ENCODE data around the gene AZI2.
A peak's percentile ranks its signal among the peaks of the same experiment; 100 is the strongest.

Gene AZI2

GRCh38 chr3:28279770-28280169 is 68.9 kb downstream of the AZI2 start:
- TF ChIP-seq, protein P1, sequence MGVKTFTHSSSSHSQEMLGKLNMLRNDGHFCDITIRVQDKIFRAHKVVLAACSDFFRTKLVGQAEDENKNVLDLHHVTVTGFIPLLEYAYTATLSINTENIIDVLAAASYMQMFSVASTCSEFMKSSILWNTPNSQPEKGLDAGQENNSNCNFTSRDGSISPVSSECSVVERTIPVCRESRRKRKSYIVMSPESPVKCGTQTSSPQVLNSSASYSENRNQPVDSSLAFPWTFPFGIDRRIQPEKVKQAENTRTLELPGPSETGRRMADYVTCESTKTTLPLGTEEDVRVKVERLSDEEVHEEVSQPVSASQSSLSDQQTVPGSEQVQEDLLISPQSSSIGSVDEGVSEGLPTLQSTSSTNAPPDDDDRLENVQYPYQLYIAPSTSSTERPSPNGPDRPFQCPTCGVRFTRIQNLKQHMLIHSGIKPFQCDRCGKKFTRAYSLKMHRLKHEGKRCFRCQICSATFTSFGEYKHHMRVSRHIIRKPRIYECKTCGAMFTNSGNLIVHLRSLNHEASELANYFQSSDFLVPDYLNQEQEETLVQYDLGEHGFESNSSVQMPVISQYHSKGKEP (tag by site-specific recombination; IDR thresholded peaks at IDR 0.05): no peak
- TF ChIP-seq HOXD13 (CRISPR knock-in tag; IDR thresholded peaks at IDR 0.05; ENCODE audit: borderline replicate concordance) (no peak), ZNF624 (tag by site-specific recombination; IDR thresholded peaks at IDR 0.05) (no peak), GFI1B (tag by site-specific recombination; IDR thresholded peaks at IDR 0.05) (no peak), ZBTB21 (tag by site-specific recombination; IDR thresholded peaks at IDR 0.05) (no peak), ZNF792 (tag by site-specific recombination; IDR thresholded peaks at IDR 0.05) (no peak), ZNF169 (tag by site-specific recombination; IDR thresholded peaks at IDR 0.05) (no peak)
- Histone ChIP-seq H3K4me3 (ENCODE audit: low read depth, low read length) (no peak overlapping the region), H3K27ac (ENCODE audit: extremely low read depth, low read depth, low read length) (no peak overlapping the region), H3K9me3 (ENCODE audit: control insufficient read depth, insufficient read depth, low read depth, low read length) (no peaks in the 10 kb centered on the region), H3K36me3 (ENCODE audit: control insufficient read depth in 2 of 2, insufficient read depth in 1 of 2, low read length in 2 of 2) (peaks cover 0 to 7% of the 10 kb centered on the region in 2 experiments; a peak in 1 of 3 replicates), H3K4me1 (ENCODE audit: control insufficient read depth, insufficient read depth, low read length) (peaks cover 2% of the 10 kb centered on the region; the same call in 1 of the 2 replicates)
- ChIA-PET CTCF (no interaction called here), POLR2A (no interaction called here)

DNA sequence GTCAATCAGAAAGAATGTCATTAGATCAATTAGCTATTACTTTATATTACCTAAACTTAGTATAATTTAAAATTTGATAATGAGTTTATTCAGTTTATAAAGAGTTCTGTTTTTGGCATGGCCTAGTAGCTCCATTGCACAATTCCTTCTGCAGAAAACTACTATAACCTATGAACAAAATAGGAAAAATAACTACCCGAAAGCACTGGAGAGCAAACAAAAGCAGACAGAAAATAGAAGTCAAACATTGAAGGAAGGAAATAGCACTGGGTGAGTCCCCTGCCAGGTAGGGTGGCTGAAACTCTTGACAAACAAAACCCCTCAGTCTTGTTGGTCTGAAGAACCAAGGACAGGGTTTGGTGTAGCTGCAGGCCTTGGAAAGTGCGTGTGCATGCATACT is 69.7 kb downstream of the AZI2 start:
- ChIA-PET CTCF (no interaction called here), POLR2A (no interaction called here)
- Histone ChIP-seq H3K36me3 (ENCODE audit: control insufficient read depth in 2 of 2, insufficient read depth in 1 of 2, low read length in 2 of 2) (peaks cover 0 to 7% of the 10 kb centered on the region in 2 experiments; a peak in 1 of 3 replicates), H3K4me3 (ENCODE audit: low read depth, low read length) (no peak overlapping the region), H3K4me1 (ENCODE audit: control insufficient read depth, insufficient read depth, low read length) (peaks cover 2% of the 10 kb centered on the region; the same call in 1 of the 2 replicates), H3K27ac (ENCODE audit: extremely low read depth, low read depth, low read length) (no peak overlapping the region), H3K9me3 (ENCODE audit: control insufficient read depth, insufficient read depth, low read depth, low read length) (no peaks in the 10 kb centered on the region)
- TF ChIP-seq ZIC2 (tag by site-specific recombination; IDR thresholded peaks at IDR 0.05) (no peak), ZNF354C (tag by site-specific recombination; IDR thresholded peaks at IDR 0.05; ENCODE audit: borderline replicate concordance, low read depth) (no peak), KLF8 (tag by site-specific recombination; IDR thresholded peaks at IDR 0.05) (no peak), ZNF558 (tag by site-specific recombination; IDR thresholded peaks at IDR 0.05) (no peak), ZNF174 (tag by site-specific recombination; IDR thresholded peaks at IDR 0.05) (no peak), ELK4 (IDR thresholded peaks at IDR 0.05; ENCODE audit: borderline replicate concordance, low read depth, low read length) (no peak), ZNF391 (tag by site-specific recombination; IDR thresholded peaks at IDR 0.05; ENCODE audit: borderline replicate concordance, low read depth) (no peak), KLF16 (tag by site-specific recombination; IDR thresholded peaks at IDR 0.05) (no peak), ZNF549 (tag by site-specific recombination; IDR thresholded peaks at IDR 0.05) (no peak), ZNF596 (tag by site-specific recombination; IDR thresholded peaks at IDR 0.05) (no peak), ZNF777 (tag by site-specific recombination; IDR thresholded peaks at IDR 0.05; ENCODE audit: borderline replicate concordance) (no peak)

GRCh38 chr3:28273837-28274236 is 74.8 kb downstream of the AZI2 start:
- POLR2A ChIA-PET: no interaction called here
- Histone ChIP-seq H3K4me3 (ENCODE audit: low read depth, low read length) (no peak overlapping the region), H3K4me1 (ENCODE audit: control insufficient read depth, insufficient read depth, low read length) (no peaks in the 10 kb centered on the region), H3K36me3 (ENCODE audit: control insufficient read depth in 2 of 2, insufficient read depth in 1 of 2, low read length in 2 of 2) (peaks cover 0 to 12% of the 10 kb centered on the region in 2 experiments; a peak in 1 of 3 replicates), H3K27ac (ENCODE audit: extremely low read depth, low read depth, low read length) (no peak overlapping the region), H3K9me3 (ENCODE audit: control insufficient read depth, insufficient read depth, low read depth, low read length) (no peaks in the 10 kb centered on the region)
- TF ChIP-seq ZNF133 (tag by site-specific recombination; IDR thresholded peaks at IDR 0.05) (no peak), OVOL3 (tag by site-specific recombination; IDR thresholded peaks at IDR 0.05) (no peak), ZNF529 (tag by site-specific recombination; IDR thresholded peaks at IDR 0.05; ENCODE audit: insufficient replicate concordance) (peak; percentile 73), YY2 (tag by site-specific recombination; IDR thresholded peaks at IDR 0.05) (no peak), SETDB1 (IDR thresholded peaks at IDR 0.05; ENCODE audit: insufficient read length, low read length) (peak; percentile 75), ZNF768 (tag by site-specific recombination; IDR thresholded peaks at IDR 0.05) (no peak)
- CTCF ChIA-PET: no interaction called here
